ENCODE data around the gene TDRD3. TPM values are rescaled to one million over a fixed set of nuclear protein-coding genes. Genes with fewer than 3 reads are reported as not detected.

TDRD3 gene
- total and polyA plus RNA-seq, 2 experiments from 2014 or later = 20.8 to 29.5 TPM

GRCh38 chr13:60411983-60412382 is 15.0 kb downstream of the TDRD3 start:
- DNase-seq (ENCODE audit: low read depth in 1 of 2, low spot score in 1 of 2) = peak in 1 of 2 donors; percentile 62
- no peak overlapping the region for H3K4me3 ChIP-seq

GRCh38 chr13:60412909-60413616 is 16.0 kb downstream of the TDRD3 start:
- no peaks in the 10 kb centered on the region for H3K9me3 ChIP-seq (ENCODE audit: low read depth)
- TF ChIP-seq CTCF (IDR thresholded peaks at IDR 0.05; ENCODE audit: low read depth, low read length) = no peak
- no peaks in the 10 kb centered on the region for H3K36me3 ChIP-seq
- no peak for DNase-seq (ENCODE audit: low read depth in 1 of 2, low spot score in 1 of 2)
- H3K27me3 ChIP-seq = no peaks in the 10 kb centered on the region
- H3K4me1 ChIP-seq (ENCODE audit: low read depth) = no peaks in the 10 kb centered on the region
- H3K27ac ChIP-seq = no peak overlapping the region
- no peak overlapping the region for H3K4me3 ChIP-seq

More at GRCh38 chr13:60411983-60412382, 15.0 kb downstream of the TDRD3 start:
- no peaks in the 10 kb centered on the region for H3K9me3 ChIP-seq (ENCODE audit: low read depth)
- no peaks in the 10 kb centered on the region for H3K4me1 ChIP-seq (ENCODE audit: low read depth)
- H3K27me3 ChIP-seq = no peaks in the 10 kb centered on the region
- no peaks in the 10 kb centered on the region for H3K36me3 ChIP-seq
- H3K27ac ChIP-seq = no peak overlapping the region
- no peak for TF ChIP-seq CTCF (IDR thresholded peaks at IDR 0.05; ENCODE audit: low read depth, low read length)

- Histone ChIP-seq H3K9me3 (ENCODE audit: low read depth) (no peaks in the 10 kb centered on the region), H3K27ac (no peak overlapping the region), H3K36me3 (no peaks in the 10 kb centered on the region), H3K4me1 (ENCODE audit: low read depth) (no peaks in the 10 kb centered on the region), H3K27me3 (no peaks in the 10 kb centered on the region), H3K4me3 (no peak overlapping the region)
- TF ChIP-seq CTCF (IDR thresholded peaks at IDR 0.05; ENCODE audit: low read depth, low read length) = no peak
- DNase-seq (ENCODE audit: low read depth in 1 of 2, low spot score in 1 of 2) = peak in 1 of 2 donors; percentile 6
These were observed 17.2 kb downstream of the TDRD3 start for GRCh38 chr13:60414177-60414576.

- H3K4me3 ChIP-seq = no peak overlapping the region
- TF ChIP-seq CTCF (IDR thresholded peaks at IDR 0.05; ENCODE audit: low read depth, low read length) = no peak
- no peaks in the 10 kb centered on the region for H3K36me3 ChIP-seq
- no peaks in the 10 kb centered on the region for H3K27me3 ChIP-seq
- H3K27ac ChIP-seq = no peak overlapping the region
- H3K9me3 ChIP-seq (ENCODE audit: low read depth) = no peaks in the 10 kb centered on the region
- no peaks in the 10 kb centered on the region for H3K4me1 ChIP-seq (ENCODE audit: low read depth)
- no peak for DNase-seq (ENCODE audit: low read depth in 1 of 2, low spot score in 1 of 2)
These were observed 20.7 kb downstream of the TDRD3 start for GRCh38 chr13:60417734-60418133.

- H3K9me3 ChIP-seq (ENCODE audit: low read depth) = no peaks in the 10 kb centered on the region
- no peaks in the 10 kb centered on the region for H3K4me1 ChIP-seq (ENCODE audit: low read depth)
- no peak overlapping the region for H3K27ac ChIP-seq
- H3K4me3 ChIP-seq = no peak overlapping the region
- H3K27me3 ChIP-seq = no peaks in the 10 kb centered on the region
- no peak for TF ChIP-seq CTCF (IDR thresholded peaks at IDR 0.05; ENCODE audit: low read depth, low read length)
- H3K36me3 ChIP-seq = no peaks in the 10 kb centered on the region
- no peak for DNase-seq (ENCODE audit: low read depth in 1 of 2, low spot score in 1 of 2)
These were observed 21.9 kb downstream of the TDRD3 start for GRCh38 chr13:60418954-60419353.

All from cardiac muscle cell (in vitro differentiated cells and primary cell).